ENCODE measurements around the gene HSPA9.

HSPA9 gene

DNA sequence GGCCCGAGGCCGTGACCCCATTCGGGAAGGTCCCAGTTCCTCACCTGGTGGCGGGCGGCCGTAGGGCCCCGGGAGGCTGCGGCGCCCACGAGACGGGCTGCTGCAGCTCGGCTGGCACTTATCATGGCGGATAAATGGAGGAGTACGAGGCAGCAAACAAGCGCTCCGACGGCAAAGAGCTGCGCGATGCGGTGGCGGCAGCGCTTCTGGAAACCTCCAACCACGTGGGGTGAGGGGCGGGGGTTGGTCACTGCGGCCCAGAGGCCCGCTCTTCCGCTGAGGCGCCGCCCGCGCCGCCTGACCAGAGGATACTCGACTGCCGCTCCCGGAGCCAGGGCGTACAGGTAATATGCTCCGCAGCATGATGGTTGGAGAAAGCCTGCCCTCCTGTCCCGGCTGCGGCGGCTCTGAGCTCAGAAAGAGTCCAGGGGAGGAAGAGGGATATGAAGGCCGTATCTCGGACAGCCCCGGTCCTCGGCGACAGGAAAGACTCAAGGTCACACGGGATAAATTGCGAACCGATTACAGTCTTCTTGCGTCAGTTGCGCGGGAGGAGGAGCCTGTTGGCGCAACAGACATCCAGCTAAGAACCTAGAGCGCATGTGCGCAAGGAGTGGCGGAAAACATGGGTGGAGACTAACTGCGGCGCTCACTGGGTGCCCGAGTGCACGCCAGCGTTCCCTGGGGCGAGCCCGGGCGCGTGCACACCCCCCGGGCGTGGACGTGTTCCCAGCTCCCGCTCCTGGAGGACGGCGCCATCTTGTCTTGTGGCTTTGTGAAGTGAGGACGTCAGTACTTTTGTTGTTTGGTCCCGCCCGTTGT lies at the start of gene HSPA9:
Gene HSPA9, minus strand, starts transcription at position 208 of the 822 bp plus-strand sequence. Its CDS starts 83 bp downstream, at position 125.
- TF ChIP-seq, protein P1, sequence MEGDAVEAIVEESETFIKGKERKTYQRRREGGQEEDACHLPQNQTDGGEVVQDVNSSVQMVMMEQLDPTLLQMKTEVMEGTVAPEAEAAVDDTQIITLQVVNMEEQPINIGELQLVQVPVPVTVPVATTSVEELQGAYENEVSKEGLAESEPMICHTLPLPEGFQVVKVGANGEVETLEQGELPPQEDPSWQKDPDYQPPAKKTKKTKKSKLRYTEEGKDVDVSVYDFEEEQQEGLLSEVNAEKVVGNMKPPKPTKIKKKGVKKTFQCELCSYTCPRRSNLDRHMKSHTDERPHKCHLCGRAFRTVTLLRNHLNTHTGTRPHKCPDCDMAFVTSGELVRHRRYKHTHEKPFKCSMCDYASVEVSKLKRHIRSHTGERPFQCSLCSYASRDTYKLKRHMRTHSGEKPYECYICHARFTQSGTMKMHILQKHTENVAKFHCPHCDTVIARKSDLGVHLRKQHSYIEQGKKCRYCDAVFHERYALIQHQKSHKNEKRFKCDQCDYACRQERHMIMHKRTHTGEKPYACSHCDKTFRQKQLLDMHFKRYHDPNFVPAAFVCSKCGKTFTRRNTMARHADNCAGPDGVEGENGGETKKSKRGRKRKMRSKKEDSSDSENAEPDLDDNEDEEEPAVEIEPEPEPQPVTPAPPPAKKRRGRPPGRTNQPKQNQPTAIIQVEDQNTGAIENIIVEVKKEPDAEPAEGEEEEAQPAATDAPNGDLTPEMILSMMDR (conservative IDR thresholded peaks at IDR 0.05; ENCODE audit: low read depth, low read length), result no peak
- peak; percentile 99 for DNase-seq (ENCODE audit: low read depth)
- H3K4me3 ChIP-seq (ENCODE audit: low read length), result peak within 1 kb of the TSS; percentile 86

DNA sequence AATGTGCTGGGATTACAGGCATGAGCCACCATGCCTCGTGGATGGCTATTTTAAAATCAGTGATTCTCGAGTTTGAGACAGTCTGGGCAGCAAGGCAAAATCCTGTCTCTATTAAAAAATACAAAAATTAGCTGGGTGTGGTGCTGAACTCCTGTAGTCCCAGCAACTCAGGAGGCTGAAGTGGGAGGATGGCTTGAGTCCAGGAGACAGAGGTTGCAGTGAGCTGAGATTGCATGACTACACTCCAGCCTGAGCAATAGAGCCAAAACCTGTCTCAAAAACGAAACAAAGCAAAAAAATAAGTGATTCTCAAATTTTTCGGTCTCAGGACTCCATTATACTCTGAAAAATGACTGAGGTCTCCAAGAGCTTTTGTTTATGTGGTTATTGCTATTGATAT lies 47.9 kb upstream of the HSPA9 start:
- no peak for DNase-seq (ENCODE audit: low read depth)
- TF ChIP-seq, protein P1 (conservative IDR thresholded peaks at IDR 0.05; ENCODE audit: low read depth, low read length), result no peak
- H3K4me3 ChIP-seq (ENCODE audit: low read length), result no peak overlapping the region

DNA sequence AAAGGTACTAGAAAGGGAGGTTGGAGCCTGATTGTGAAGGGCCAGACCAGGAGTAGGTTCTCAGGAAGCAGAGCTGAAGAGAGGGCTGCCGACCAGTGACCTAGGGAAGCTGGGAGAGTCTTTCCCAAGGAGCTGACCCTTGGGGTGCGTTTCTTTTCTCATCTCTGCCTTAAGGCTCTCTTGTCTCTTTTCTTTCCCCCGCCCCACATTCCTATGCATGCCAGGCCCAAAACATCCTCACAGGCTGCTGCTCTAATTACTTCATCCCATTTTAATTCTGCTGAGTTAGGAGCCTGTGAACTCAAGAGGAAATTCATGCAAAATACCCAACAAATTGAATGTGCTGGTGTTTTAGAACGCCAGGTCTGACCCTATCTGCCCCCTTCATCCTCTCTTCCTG lies 46.9 kb upstream of the HSPA9 start:
- DNase-seq (ENCODE audit: low read depth), result no peak
- TF ChIP-seq, protein P1 (conservative IDR thresholded peaks at IDR 0.05; ENCODE audit: low read depth, low read length), result no peak
- no peak overlapping the region for H3K4me3 ChIP-seq (ENCODE audit: low read length)

DNA sequence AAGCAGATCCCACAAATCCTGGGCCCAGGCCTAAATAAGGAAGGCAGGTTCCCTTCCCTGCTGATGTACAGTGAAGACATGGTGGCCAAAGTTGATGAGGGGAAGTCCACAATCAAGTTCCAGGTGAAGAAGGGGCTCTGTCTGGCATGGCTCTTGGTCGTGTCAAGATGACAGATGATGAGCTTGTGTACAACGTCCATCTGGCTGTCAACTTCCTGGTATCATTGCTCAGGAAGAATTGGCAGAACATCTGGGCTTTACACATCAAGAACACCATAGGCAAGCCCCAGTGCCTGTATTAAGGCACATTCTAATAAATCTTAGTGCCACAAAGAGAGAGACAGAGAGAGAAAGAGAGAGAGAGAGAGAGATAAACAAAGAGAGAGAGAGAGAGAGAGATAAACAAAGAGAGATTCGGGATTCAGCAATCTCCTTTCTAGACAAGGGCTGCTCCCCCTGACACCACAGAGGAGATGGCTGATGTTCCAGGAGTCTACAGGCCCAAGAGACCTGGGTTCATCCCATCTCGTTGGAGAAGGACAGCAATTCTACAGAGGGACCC lies 45.5 kb upstream of the HSPA9 start:
- no peak for DNase-seq (ENCODE audit: low read depth)
- TF ChIP-seq, protein P1 (conservative IDR thresholded peaks at IDR 0.05; ENCODE audit: low read depth, low read length), result no peak
- H3K4me3 ChIP-seq (ENCODE audit: low read length), result no peak overlapping the region

DNA sequence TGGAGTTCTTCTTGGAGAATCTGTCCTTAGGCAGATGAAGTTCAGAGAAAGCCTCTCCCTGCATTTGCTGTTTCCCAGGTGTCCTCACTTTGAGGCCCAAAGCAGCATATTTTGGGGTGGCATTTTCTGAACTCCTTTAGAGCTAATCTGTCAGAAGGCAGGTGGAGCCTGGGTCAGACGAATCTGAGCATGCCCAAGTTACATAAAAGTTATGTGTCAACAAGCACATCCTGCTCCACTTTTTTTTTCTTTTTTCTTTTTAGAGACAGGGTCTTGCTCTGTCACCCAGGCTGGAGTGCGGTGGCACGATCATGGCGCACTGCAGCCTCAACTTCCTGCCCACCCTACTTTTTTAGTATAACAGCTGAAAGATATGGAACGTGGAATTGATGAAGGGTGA lies 41.3 kb upstream of the HSPA9 start:
- no peak overlapping the region for H3K4me3 ChIP-seq (ENCODE audit: low read length)
- DNase-seq (ENCODE audit: low read depth), result no peak
- TF ChIP-seq, protein P1 (conservative IDR thresholded peaks at IDR 0.05; ENCODE audit: low read depth, low read length), result no peak

DNA sequence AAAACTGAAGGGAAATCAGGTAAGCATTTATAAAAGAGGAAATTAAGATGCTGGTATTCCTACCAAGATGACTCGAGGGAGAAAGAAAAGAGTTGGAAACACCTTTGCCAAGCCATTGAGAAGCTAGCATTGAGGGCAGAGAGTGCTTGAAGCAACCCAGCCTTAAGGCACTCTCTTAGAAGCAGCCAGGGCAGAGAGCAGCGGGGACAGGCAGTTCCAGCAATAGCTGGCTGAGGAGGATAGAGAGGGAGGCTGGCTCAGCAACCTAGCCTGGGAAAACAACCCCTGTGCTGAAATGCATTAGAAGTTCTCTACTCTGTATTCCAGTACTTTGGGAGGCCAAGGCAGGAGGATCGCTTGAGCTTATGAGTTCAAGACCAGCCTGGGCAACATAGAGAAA lies 40.3 kb upstream of the HSPA9 start:
- TF ChIP-seq, protein P1 (conservative IDR thresholded peaks at IDR 0.05; ENCODE audit: low read depth, low read length), result no peak
- no peak for DNase-seq (ENCODE audit: low read depth)
- H3K4me3 ChIP-seq (ENCODE audit: low read length), result no peak overlapping the region

Measured in retinal pigment epithelial cell (primary cell).